Measurements from ENCODE around the gene SIRT6.
"Not testable (repeated sequence)": the region's sequence is repeated elsewhere in the genome, so short reads cannot be mapped to it uniquely, and the experiment has no call there.

GRCh38 chr19:4231521-4231920 lies 49.2 kb upstream of the SIRT6 start:
- TF ChIP-seq POLR2A, CTCF (IDR thresholded peaks at IDR 0.05): not testable (repeated sequence)
